HepG2 (cell line): ENCODE data around the gene CKAP2L. TPM values are rescaled to one million over a fixed set of nuclear protein-coding genes. Genes with fewer than 3 reads are reported as not detected.

Experiments
- ATAC-seq: fragments of 200-7000 bp; cut with Tn5 transposase; 3 replicates; pipeline ENCODE4 v1.9.1; 2020; ENCODE audit warnings: mild to moderate bottlenecking, moderate library complexity
- BruUV-seq: library from RNA; stranded (reverse); fragments of 400-500 nt; replicated peaks from 2 replicates; lab custom pipeline; 2021; lab: Mats Ljungman, UMichigan
- CTCF ChIA-PET: fragments of 300-600 bp; formaldehyde crosslinking; extraction: SDS; loops from one replicate; lab custom pipeline; 2021; ENCODE audit warnings: low total read pairs, inconsistent platforms, low intra/inter-chr PET ratio; lab: Yijun Ruan, JAX
- POLR2A ChIA-PET: fragments of 350-600 bp; sonication (Branson Sonifier 250); formaldehyde crosslinking; loops from one replicate; lab custom pipeline; 2020; ENCODE audit warnings: antibody characterized with exemption, inconsistent platforms; lab: Yijun Ruan, JAX
- DNase-seq: peaks from one replicate; pipeline ENCODE4 v3.0.0-alpha.2; 2015; ENCODE audit warnings: low spot score
- FAIRE-seq: peaks from 3 replicates; lab custom pipeline; 2011; peaks lifted over from hg19 to GRCh38; lab: Jason Lieb, UNC
- H2AFZ ChIP-seq: one replicate; pipeline ENCODE4 v1.6.1; 2011; ENCODE audit warnings: low read length, inconsistent platforms
- H3K27ac ChIP-seq: fragments of 300-600 bp; 3 replicates; pipeline ENCODE4 v1.8.0; 2011; ENCODE audit warnings: mixed run types, mild to moderate bottlenecking, mixed read lengths, low read length, inconsistent platforms; ENCODE audit not compliant: insufficient read depth; ENCODE audit errors: extremely low read length
- H3K27me3 ChIP-seq, 2 experiments: fragments of 200-600 bp in 1 of 2; 2 replicates in 1 of 2; 3 replicates in 1 of 2; pipeline versions ENCODE4 v1.6.0 to v1.8.0; 2011; ENCODE audit warnings: low read length in 2 of 2, mild to moderate bottlenecking in 2 of 2, moderate library complexity in 2 of 2, inconsistent platforms in 1 of 2; ENCODE audit not compliant: insufficient read depth in 2 of 2, control insufficient read depth in 1 of 2
- H3K36me3 ChIP-seq, 2 experiments: fragments of 200-600 bp in 1 of 2; replicated peaks in 1 of 2; 2 replicates in 1 of 2; 3 replicates in 1 of 2; pipeline versions ENCODE4 v1.5.1 to v1.8.0; 2011; ENCODE audit warnings: low read length in 2 of 2, inconsistent platforms in 1 of 2; ENCODE audit not compliant: insufficient read depth in 2 of 2, control insufficient read depth in 1 of 2
- H3K4me1 ChIP-seq: 2 replicates; pipeline ENCODE4 v1.5.1; 2012; ENCODE audit warnings: low read length, inconsistent platforms; ENCODE audit not compliant: insufficient read depth
- H3K4me2 ChIP-seq: 2 replicates; pipeline ENCODE4 v1.6.0; 2011; ENCODE audit warnings: low read depth, low read length, inconsistent platforms
- H3K4me3 ChIP-seq, 3 experiments: fragments of 200-600 bp in 1 of 3; sonication (generic), shearing (Covaris generic) in 1 of 3; replicated peaks in 1 of 3; 2 replicates each; pipeline ENCODE4 v1.5.1; 2011 to 2016; ENCODE audit warnings: low read length in 3 of 3, inconsistent platforms in 2 of 3, low read depth in 2 of 3, mild to moderate bottlenecking in 2 of 3, control low read depth in 1 of 3, mixed read lengths in 1 of 3; ENCODE audit not compliant: insufficient read depth in 1 of 3
- H3K79me2 ChIP-seq: one replicate; pipeline ENCODE4 v1.6.1; 2011; ENCODE audit warnings: low read length, inconsistent platforms; ENCODE audit not compliant: insufficient read depth
- H3K9ac ChIP-seq: 2 replicates; pipeline ENCODE4 v1.6.0; 2011; ENCODE audit warnings: mild to moderate bottlenecking, low read depth, low read length, inconsistent platforms; ENCODE audit not compliant: insufficient read depth
- H3K9me3 ChIP-seq: 2 replicates; pipeline ENCODE4 v1.5.1; 2012; ENCODE audit warnings: mild to moderate bottlenecking, low read length
- H4K20me1 ChIP-seq: 2 replicates; pipeline ENCODE4 v1.6.0; 2011; ENCODE audit warnings: inconsistent platforms, mild to moderate bottlenecking, low read length, moderate library complexity; ENCODE audit not compliant: insufficient read depth
- KDM2A ChIP-seq: sonication (generic); formaldehyde crosslinking; IDR thresholded peaks from 2 replicates; pipeline ENCODE4 v1.4.0; 2020; ENCODE audit warnings: low read depth, missing genetic modification reagents, borderline replicate concordance
- NCOR1 ChIP-seq: fragments of 200-600 bp; sonication (generic); IDR thresholded peaks from 2 replicates; pipeline ENCODE4 v1.7.0; 2017; ENCODE audit warnings: antibody characterized with exemption, low read length, borderline replicate concordance
- NFKBIZ ChIP-seq: IDR thresholded peaks from 2 replicates; pipeline ENCODE4 v1.6.1; 2018; ENCODE audit warnings: missing genetic modification reagents, missing compliant biosample characterization
- SOX13 ChIP-seq, 3 experiments: fragments of 450-650 bp in 1 of 3; sonication (generic) in 1 of 3; formaldehyde crosslinking in 1 of 3; IDR thresholded peaks in 2 of 3; conservative IDR thresholded peaks in 1 of 3; 2 replicates each; pipeline versions ENCODE4 v1.5.0 to v1.6.1; 2016 to 2020; ENCODE audit warnings: antibody characterized with exemption in 1 of 3, mild to moderate bottlenecking in 1 of 3, missing compliant biosample characterization in 1 of 3, missing genetic modification reagents in 1 of 3, moderate library complexity in 1 of 3
- SP140L ChIP-seq: sonication (generic); formaldehyde crosslinking; IDR thresholded peaks from 2 replicates; pipeline ENCODE4 v1.4.0; 2020; ENCODE audit warnings: missing genetic modification reagents, borderline replicate concordance
- ZNF616 ChIP-seq: sonication (generic); formaldehyde crosslinking; IDR thresholded peaks from 2 replicates; pipeline ENCODE4 v1.5.0; 2020; ENCODE audit warnings: low read depth, mild to moderate bottlenecking, missing genetic modification reagents
- WGBS: methylation state at CpG from one replicate; pipeline ENCODE4 v1.1.6; 2017; ENCODE audit warnings: low lambda C conversion rate; 5-methylcytosine and 5-hydroxymethylcytosine counted together
- in situ Hi-C: cut with HindIII; loops from 2 replicates; pipeline ENCODE4 v1.10.0; 2017; ENCODE audit warnings: low pct_unique_long_range_greater_than_20kb; ENCODE audit not compliant: extremely low pct_ligation_motif_present
- intact Hi-C: fragments of 100-400 bp; cut with micrococcal nuclease; formaldehyde crosslinking; loops from one replicate; pipeline ENCODE4 v1.10.0; 2022; ENCODE audit not compliant: unreplicated experiment
- polyA plus RNA-seq, 8 experiments: library from polyadenylated mRNA; depleted of rRNA in 3 of 8; stranded (reverse) in 7 of 8; unstranded in 1 of 8; fragments of >200 nt; fragmentation: Illumina TruSeq in 4 of 8; extraction: Trizol in 4 of 8; gene quantifications; 2 replicates each; pipeline versions ENCODE4 v1.2.1 to v1.2.3, GENCODE V29; 2011 to 2016; ENCODE audit warnings: low read depth in 4 of 8, missing spikeins in 1 of 8, mixed read lengths in 1 of 8; ENCODE audit not compliant: insufficient read depth in 1 of 8
- total RNA-seq, 5 experiments: library from RNA; depleted of rRNA; stranded (reverse); fragments of >200 nt; fragmentation: Illumina TruSeq; extraction: Trizol; gene quantifications; 2 replicates each; pipeline ENCODE4 v1.2.3, GENCODE V29; 2016; ENCODE audit warnings: low read depth in 1 of 5
- TF ChIP-seq, protein P1 (sequence below): sonication (generic); formaldehyde crosslinking; IDR thresholded peaks from 2 replicates; pipeline ENCODE4 v1.4.0; 2020; ENCODE audit warnings: missing genetic modification reagents, borderline replicate concordance
- TF ChIP-seq, protein P2 (sequence below): sonication (generic); formaldehyde crosslinking; IDR thresholded peaks from 2 replicates; pipeline ENCODE4 v1.9.0; 2022; ENCODE audit warnings: low read depth, missing genetic modification reagents
- TF ChIP-seq, protein P3 (sequence below): IDR thresholded peaks from 2 replicates; pipeline ENCODE4 v1.6.1; 2016; ENCODE audit warnings: low read depth, borderline replicate concordance

CKAP2L gene
- total and polyA plus RNA-seq, 2 of the 13 experiments (the other 11 are each of a cell fraction or from before 2014, with no cell fraction given), result 7.1 to 9.5 TPM

DNA sequence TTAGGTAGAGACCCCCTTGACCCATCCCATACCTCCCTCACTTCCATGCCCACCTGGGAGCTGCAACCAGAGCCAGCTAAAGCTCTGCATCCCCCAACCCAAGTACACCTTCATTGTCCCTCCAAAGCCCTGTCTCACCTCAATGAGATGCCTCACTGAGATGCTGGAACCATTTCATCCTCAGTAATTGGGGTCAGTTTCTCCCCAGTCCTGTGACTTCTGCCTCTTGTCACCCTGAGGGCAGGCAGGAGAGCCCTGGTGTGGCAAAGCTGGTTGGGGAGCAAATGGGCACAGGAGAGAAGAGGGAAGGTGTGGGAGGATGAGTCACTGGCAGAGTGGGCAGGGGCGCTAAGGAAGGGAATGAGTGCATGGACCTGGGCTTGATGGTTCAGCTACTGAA lies 71.5 kb downstream of the CKAP2L start:
- 25% methylated on average over 1 of the region's 1 CpG for WGBS
- TF ChIP-seq NCOR1 (0 out of 2 replicates have a peak, but pooled peaks have one; percentile 7), KDM2A (CRISPR knock-in tag) (0 out of 2 replicates have a peak, but pooled peaks have one; percentile 0), SP140L (CRISPR knock-in tag) (no peak)
- TF ChIP-seq, all 625 proteins: peak for 2
- H4K20me1 ChIP-seq, result no peaks in the 10 kb centered on the region
- H3K4me1 ChIP-seq, result peaks cover 48% of the 10 kb centered on the region
- no peaks in the 10 kb centered on the region for H3K79me2 ChIP-seq
- H3K4me3 ChIP-seq, result no peak overlapping the region
- ChIA-PET CTCF (interaction anchor here (1.3 to 3.3 kb wide), 2 partner anchors 33 to 67 kb away, joined by 3 to 33 read pairs; no protein-coding TSS in a partner anchor), POLR2A (interaction anchor here (0.8 to 1.3 kb wide), 6 partner anchors 9 to 108 kb away, joined by 4 to 21 read pairs (median 7); partner anchors contain the start of genes CHCHD5 and SLC20A1)
- no peak overlapping the region for H3K27ac ChIP-seq
- BruUV-seq, result no TSS peak
- no peak for FAIRE-seq
- in situ Hi-C loops, result no loop called here
- no peak overlapping the region for H2AFZ ChIP-seq
- no peaks in the 10 kb centered on the region for H3K9me3 ChIP-seq
- H3K9ac ChIP-seq, result no peak overlapping the region
- no peak for DNase-seq
- H3K36me3 ChIP-seq, result no peaks in the 10 kb centered on the region
- H3K4me2 ChIP-seq, result no peak overlapping the region
- H3K27me3 ChIP-seq, result no peaks in the 10 kb centered on the region
- ATAC-seq, result no peak
- intact Hi-C loops, result loop anchor here (1.0 kb wide), 1 partner anchor 33 kb away; no protein-coding TSS in a partner anchor

DNA sequence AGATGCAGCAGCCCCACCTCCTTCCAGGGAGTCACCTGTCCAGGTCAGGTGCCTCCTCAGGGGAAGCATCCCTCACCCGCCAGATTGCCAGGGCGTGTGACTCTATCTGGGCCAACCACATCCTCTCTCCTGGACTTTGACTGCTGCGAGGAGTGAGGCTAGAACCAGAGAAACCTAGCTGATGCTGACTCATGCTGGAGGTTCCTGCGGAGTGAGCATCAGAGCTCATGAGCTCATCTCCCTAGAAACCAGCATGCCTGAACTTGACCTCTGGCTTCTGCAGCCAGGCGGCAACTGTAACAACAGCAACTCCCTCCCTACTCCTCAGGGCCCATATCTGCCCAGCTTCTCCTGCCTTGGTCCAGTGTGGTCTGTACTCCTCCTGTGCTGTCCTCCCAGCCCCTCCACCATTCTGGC lies 71.9 kb downstream of the CKAP2L start:
- peak; percentile 96 for DNase-seq
- CTCF ChIA-PET, result interaction anchor here (1.3 to 3.3 kb wide), 2 partner anchors 34 to 66 kb away, joined by 3 to 33 read pairs; no protein-coding TSS in a partner anchor
- peak; percentile 100 for FAIRE-seq
- H3K4me2 ChIP-seq, result no peak overlapping the region
- H3K36me3 ChIP-seq, result no peaks in the 10 kb centered on the region
- no TSS peak for BruUV-seq
- H4K20me1 ChIP-seq, result no peaks in the 10 kb centered on the region
- 1% methylated on average over 5 of the region's 5 CpGs for WGBS
- no peaks in the 10 kb centered on the region for H3K79me2 ChIP-seq
- peaks cover 52% of the 10 kb centered on the region for H3K4me1 ChIP-seq
- no peak overlapping the region for H2AFZ ChIP-seq
- no peak overlapping the region for H3K9ac ChIP-seq
- in situ Hi-C loops (no loop called here), intact Hi-C loops (loop anchor here (1.0 kb wide), 1 partner anchor 34 kb away; no protein-coding TSS in a partner anchor)
- H3K4me3 ChIP-seq, result no peak overlapping the region
- ATAC-seq, result peak; percentile 92
- H3K27ac ChIP-seq, result no peak overlapping the region
- POLR2A ChIA-PET, result interaction anchor here (0.8 to 1.3 kb wide), 6 partner anchors 9 to 108 kb away, joined by 4 to 21 read pairs (median 7); partner anchors contain the start of genes CHCHD5 and SLC20A1
- H3K9me3 ChIP-seq, result no peaks in the 10 kb centered on the region
- H3K27me3 ChIP-seq, result no peaks in the 10 kb centered on the region
- 0 out of 2 replicates have a peak, but pooled peaks have one; percentile 65 for TF ChIP-seq NFKBIZ (CRISPR knock-in tag)
- TF ChIP-seq, protein P1, sequence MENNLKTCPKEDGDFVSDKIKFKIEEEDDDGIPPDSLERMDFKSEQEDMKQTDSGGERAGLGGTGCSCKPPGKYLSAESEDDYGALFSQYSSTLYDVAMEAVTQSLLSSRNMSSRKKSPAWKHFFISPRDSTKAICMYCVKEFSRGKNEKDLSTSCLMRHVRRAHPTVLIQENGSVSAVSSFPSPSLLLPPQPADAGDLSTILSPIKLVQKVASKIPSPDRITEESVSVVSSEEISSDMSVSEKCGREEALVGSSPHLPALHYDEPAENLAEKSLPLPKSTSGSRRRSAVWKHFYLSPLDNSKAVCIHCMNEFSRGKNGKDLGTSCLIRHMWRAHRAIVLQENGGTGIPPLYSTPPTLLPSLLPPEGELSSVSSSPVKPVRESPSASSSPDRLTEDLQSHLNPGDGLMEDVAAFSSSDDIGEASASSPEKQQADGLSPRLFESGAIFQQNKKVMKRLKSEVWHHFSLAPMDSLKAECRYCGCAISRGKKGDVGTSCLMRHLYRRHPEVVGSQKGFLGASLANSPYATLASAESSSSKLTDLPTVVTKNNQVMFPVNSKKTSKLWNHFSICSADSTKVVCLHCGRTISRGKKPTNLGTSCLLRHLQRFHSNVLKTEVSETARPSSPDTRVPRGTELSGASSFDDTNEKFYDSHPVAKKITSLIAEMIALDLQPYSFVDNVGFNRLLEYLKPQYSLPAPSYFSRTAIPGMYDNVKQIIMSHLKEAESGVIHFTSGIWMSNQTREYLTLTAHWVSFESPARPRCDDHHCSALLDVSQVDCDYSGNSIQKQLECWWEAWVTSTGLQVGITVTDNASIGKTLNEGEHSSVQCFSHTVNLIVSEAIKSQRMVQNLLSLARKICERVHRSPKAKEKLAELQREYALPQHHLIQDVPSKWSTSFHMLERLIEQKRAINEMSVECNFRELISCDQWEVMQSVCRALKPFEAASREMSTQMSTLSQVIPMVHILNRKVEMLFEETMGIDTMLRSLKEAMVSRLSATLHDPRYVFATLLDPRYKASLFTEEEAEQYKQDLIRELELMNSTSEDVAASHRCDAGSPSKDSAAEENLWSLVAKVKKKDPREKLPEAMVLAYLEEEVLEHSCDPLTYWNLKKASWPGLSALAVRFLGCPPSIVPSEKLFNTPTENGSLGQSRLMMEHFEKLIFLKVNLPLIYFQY (CRISPR knock-in tag), result 0 out of 2 replicates have a peak, but pooled peaks have one; percentile 65
- TF ChIP-seq, protein P2, sequence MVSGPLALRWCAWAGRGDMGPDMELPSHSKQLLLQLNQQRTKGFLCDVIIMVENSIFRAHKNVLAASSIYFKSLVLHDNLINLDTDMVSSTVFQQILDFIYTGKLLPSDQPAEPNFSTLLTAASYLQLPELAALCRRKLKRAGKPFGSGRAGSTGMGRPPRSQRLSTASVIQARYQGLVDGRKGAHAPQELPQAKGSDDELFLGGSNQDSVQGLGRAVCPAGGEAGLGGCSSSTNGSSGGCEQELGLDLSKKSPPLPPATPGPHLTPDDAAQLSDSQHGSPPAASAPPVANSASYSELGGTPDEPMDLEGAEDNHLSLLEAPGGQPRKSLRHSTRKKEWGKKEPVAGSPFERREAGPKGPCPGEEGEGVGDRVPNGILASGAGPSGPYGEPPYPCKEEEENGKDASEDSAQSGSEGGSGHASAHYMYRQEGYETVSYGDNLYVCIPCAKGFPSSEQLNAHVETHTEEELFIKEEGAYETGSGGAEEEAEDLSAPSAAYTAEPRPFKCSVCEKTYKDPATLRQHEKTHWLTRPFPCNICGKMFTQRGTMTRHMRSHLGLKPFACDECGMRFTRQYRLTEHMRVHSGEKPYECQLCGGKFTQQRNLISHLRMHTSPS (CRISPR knock-in tag), result peak; percentile 33; the same call in 1 of the 2 replicates
- no peak for TF ChIP-seq SOX13 (IDR thresholded peaks at IDR 0.05)
- TF ChIP-seq SOX13 (CRISPR knock-in tag; conservative IDR thresholded peaks at IDR 0.05 in 1 of 2, IDR thresholded peaks at IDR 0.05 in 1 of 2), result peak in 1 of 2 experiments; percentile 52; a peak in 1 of 4 replicates
- peak; percentile 38; the same call in 1 of the 2 replicates for TF ChIP-seq ZNF616 (CRISPR knock-in tag)
- TF ChIP-seq, protein P3, sequence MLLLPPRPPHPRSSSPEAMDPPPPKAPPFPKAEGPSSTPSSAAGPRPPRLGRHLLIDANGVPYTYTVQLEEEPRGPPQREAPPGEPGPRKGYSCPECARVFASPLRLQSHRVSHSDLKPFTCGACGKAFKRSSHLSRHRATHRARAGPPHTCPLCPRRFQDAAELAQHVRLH (CRISPR knock-in tag), result 0 out of 2 replicates have a peak, but pooled peaks have one; percentile 45
